Caki2 (cell line): Measurements from ENCODE around the gene AUH. TPM values are rescaled to one million over a fixed set of nuclear protein-coding genes. Genes with fewer than 3 reads are reported as not detected.

Experiments
- DNase-seq: peaks from one replicate; pipeline ENCODE4 v3.0.0-alpha.2; 2015; ENCODE audit warnings: low read depth
- in situ Hi-C: cut with HindIII; loops from 2 replicates; pipeline ENCODE4 v1.10.0; 2016; ENCODE audit warnings: low sequenced_read_pairs, low pct_unique_long_range_greater_than_20kb, mixed read lengths
- total RNA-seq: library from RNA; depleted of rRNA; stranded (reverse); fragments of >200 nt; shearing (Covaris generic); gene quantifications from 2 replicates; pipeline ENCODE4 v1.2.3, GENCODE V29; 2014; ENCODE audit warnings: low replicate concordance; rRNA removed

AUH gene
- total RNA-seq, 1 experiment from 2014 or later: 12.1 TPM

DNA sequence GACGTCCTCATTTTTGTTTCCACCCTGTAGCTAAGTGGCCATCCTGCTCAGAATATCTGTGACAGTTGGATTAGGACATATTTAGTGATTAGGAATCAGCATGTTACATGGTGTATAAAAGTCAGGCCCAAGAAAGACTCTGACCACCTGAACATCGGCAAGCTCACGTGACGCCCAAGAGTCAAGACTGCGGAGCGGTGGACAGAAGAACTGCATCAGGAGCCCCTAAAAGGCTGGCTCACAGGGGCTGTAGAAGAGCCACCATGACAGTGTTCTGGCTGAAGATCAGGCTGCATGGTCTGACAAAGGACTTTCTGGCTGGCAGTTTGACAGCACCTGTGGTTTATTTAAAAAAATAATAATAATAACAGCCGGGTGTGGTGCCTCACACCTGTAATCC lies 185.3 kb downstream of the AUH start:
- in situ Hi-C loops: no loop called here
- DNase-seq: no peak

DNA sequence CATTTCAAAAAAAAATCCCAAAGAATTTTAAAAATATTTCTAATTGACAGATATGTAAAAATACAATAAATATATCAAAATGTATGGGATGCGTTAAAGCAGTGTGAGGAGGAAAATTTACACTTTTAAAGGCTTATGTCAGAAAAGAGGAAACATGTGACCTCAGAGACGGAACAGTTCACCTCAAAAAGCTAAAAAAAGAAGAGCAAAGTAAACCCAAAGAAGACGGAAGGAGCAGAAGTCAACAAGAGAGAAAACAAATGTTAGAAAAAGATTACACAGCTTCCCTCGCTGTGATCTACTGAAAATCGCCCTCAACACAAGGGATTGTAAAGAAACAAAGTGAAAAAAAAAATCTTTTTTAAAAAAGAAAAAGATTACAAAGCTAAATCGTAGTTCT lies 186.9 kb downstream of the AUH start:
- in situ Hi-C loops: no loop called here
- DNase-seq: no peak

DNA sequence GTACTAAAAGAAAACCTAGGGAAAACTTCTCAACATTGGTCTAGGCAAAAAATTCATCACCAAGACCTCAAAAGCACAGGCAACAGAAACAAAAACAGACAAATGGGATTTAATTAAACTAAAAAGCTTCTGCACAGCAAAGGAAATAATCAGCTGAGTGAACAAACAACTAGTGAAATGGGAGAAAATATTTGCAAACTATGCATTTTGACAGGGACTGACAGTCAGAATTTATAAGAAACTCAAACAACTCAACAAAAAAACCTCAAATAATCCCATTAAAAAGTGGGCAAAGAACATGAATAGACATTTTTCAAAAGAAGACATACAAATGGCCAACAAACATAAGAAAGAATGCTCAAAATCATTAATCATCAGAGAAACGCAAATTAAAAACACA lies 189.4 kb downstream of the AUH start:
- no peak for DNase-seq
- in situ Hi-C loops: no loop called here

DNA sequence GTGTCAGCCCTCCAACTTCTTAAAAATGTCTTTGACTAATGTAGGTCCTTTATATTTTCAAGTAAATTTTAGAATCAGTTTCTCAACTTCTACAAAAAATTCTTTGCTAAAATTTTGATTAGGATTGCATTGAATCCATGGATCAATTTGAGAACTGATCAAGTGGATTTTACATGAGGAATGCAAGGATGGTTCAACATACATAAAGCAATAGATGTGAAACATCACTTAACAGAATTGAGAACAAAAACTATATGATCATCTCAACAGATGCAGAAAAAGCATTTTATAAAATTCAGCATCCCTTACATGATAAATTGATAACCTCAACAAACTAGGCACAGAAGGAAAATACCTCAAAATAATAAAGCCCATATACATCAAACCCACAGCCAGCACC lies 190.8 kb downstream of the AUH start:
- DNase-seq: no peak
- in situ Hi-C loops: no loop called here

DNA sequence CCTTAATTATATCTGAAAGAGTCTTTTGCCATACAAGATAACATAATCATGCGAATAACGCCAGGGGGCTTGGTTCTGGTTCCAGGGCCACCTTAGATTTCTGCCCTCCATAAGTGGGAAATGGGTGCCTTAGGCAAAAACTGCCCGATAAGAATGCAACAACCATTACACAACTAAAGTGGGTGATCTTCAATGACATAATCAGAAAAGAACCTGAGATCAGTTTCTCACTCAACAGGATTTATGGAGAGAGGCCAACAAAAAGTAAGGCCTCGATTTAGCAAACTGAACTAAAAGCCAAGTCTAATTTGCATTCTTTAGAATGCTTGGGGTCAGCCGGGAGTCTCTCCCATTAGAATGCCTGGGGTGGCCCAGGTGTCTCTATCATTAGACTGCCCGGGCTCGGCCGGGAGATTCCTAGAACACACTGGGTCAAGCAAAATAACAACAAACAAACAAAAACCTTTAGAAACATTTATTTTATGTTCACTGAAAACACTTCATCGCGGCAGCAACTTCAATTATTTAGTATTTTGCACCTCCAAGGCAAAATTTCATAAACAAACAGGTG lies 194.8 kb downstream of the AUH start:
- DNase-seq: no peak
- in situ Hi-C loops: no loop called here

DNA sequence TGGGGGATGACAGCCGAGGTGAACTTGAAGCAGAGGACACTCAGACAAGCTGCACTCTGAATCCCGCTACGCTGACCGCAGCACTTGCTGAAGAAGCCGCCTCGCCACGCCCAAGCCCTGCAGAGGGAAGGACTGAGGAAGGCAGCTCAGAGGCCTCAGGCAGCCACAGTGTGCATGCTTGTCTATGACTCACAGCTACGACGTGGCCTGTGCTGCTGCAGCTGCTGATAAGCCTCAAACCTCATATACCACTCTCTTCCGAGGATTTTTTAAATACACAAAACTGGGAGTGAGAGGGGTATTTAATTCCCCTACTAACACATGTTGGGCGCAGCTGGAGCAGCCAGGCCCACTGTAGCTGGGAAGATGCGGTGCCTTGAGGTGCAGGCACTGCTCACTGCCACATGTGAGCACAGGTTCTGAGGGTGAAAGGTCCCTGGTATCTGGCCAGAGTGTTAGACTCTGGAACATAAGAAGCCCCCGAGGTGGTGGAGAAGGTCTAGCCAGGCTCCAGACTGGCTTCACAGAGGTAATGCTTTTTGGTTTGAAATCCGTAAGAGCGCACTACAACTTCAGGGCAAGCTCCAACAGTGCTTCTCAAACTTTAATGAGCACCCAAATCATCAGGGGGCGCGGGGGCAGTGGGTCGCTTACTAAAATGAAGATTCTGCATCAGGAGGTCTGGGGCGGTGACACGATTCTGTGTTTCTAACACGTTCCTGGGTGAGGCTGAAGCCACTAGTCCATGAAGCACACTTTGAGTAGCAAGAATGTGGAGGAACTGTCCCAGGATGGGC lies 196.8 kb downstream of the AUH start:
- DNase-seq: peak; percentile 79
- in situ Hi-C loops: no loop called here

Other genes with a start within 250 kb of the AUH start
- 6.3 and 7.3 TPM in 2 replicates for gene NFIL3, start 61.9 kb upstream of the AUH start, total RNA-seq